AG09309 (cell line): Measurements from ENCODE around the gene STX11.

Experiments used
- DNase-seq: peaks from one replicate; pipeline ENCODE4 v3.0.0-alpha.2; 2010; ENCODE audit warnings: low read depth
- H3K4me3 ChIP-seq: 2 replicates; pipeline ENCODE4 v1.5.1; 2011; ENCODE audit warnings: mild to moderate bottlenecking, low read depth, low read length, moderate library complexity; ENCODE audit not compliant: control insufficient read depth
- CTCF ChIP-seq: IDR thresholded peaks from 2 replicates; pipeline ENCODE4 v1.5.1; 2011; ENCODE audit warnings: mild to moderate bottlenecking, low read depth, low read length, inconsistent platforms; ENCODE audit not compliant: insufficient read depth, control insufficient read depth; ENCODE audit errors: missing control alignments

STX11 gene

DNA sequence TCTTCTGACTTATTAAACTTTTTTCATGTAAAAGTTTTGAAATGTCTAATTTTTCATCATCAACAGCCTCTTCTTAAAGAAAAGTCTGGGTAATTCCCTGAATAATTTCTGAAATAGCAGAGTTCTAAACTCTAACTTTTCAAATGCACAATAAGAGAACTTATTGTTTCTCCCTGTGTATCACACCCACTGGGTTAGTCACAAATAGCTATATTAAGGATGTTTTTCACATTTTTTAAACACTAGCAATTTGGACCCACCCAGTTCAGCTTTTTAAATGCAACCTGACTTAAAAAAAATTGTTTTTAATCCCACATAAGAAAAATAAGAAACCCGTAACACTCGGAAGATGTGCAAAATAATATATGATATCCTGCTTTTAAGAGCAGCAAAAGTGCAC, 73.4 kb downstream of the STX11 start:
- DNase-seq, result no peak
- TF ChIP-seq CTCF, result no peak
- no peak overlapping the region for H3K4me3 ChIP-seq

GRCh38 chr6:144231721-144232120, 81.4 kb downstream of the STX11 start:
- no peak for DNase-seq
- TF ChIP-seq CTCF, result no peak
- H3K4me3 ChIP-seq, result no peak overlapping the region

DNA sequence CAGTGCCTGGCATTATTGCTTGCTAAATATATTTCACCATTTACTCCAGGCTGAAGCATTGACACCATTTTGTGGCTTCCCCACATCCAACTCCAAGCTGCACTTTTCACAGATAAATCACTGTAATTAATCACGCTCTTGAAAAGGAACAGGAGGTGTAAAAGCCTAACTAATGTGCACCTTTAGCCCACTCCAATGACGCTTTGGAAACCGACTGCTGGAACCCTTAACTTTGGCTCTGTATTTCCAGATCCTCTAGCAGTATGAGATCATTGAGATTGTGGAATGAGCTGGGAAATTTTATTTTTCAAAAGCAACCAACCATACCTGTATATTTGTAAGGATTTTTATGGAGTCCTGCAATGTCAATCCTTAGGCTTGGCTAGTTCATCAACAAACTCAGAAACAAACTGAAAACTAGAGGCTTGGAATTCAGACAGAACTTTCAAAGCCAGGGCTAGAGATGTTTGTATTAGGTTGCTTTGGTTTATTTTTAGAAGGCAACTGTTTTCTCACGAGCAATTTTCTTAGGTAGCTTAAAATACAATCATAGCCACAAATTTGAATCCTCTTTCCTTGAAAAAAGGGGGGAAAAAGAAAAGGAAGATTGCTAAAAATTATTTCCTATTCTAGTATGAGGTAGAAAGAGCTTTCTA, 82.0 kb downstream of the STX11 start:
- no peak overlapping the region for H3K4me3 ChIP-seq
- no peak for DNase-seq
- TF ChIP-seq CTCF, result no peak

GRCh38 chr6:144232832-144233230, 82.5 kb downstream of the STX11 start:
- no peak overlapping the region for H3K4me3 ChIP-seq
- TF ChIP-seq CTCF, result no peak
- no peak for DNase-seq

- H3K4me3 ChIP-seq, result no peak overlapping the region
- TF ChIP-seq CTCF, result no peak
- no peak for DNase-seq
These were observed 84.1 kb downstream of the STX11 start for GRCh38 chr6:144234399-144234798.

GRCh38 chr6:144234935-144235334, 84.6 kb downstream of the STX11 start:
- no peak for TF ChIP-seq CTCF
- H3K4me3 ChIP-seq, result no peak overlapping the region
- DNase-seq, result no peak
